Suprapubic skin (tissue), 4 donors: ENCODE data around the gene IL19.

Source experiments
- CTCF ChIP-seq, 2 donors: fragments of 200-600 bp in 1 of 2; fragments of 450-650 bp in 1 of 2; sonication (generic) in 1 of 2; IDR thresholded peaks; one replicate each; pipeline ENCODE4 v1.5.1; 2016 to 2019; ENCODE audit warnings: antibody characterized with exemption in 2 of 2, mild to moderate bottlenecking in 1 of 2, moderate library complexity in 1 of 2
- EP300 ChIP-seq: sonication (generic); formaldehyde crosslinking; IDR thresholded peaks from one replicate; pipeline ENCODE4 v1.6.1; 2017; ENCODE audit warnings: antibody characterized with exemption
- POLR2A ChIP-seq, 2 donors: fragments of 450-650 bp; IDR thresholded peaks; one replicate each; pipeline ENCODE4 v1.6.1; 2017; ENCODE audit warnings: antibody characterized with exemption in 2 of 2, mild to moderate bottlenecking in 2 of 2, moderate library complexity in 2 of 2
- POLR2AphosphoS5 ChIP-seq, 3 donors: sonication (generic); formaldehyde crosslinking; IDR thresholded peaks; one replicate each; pipeline ENCODE4 v1.6.1; 2017; ENCODE audit warnings: antibody characterized with exemption in 3 of 3

GRCh38 chr1:206784471-206784903 is 13.9 kb downstream of the IL19 start:
- TF ChIP-seq CTCF (IDR thresholded peaks at IDR 0.05) (no peak), POLR2A (IDR thresholded peaks at IDR 0.05) (no peak), POLR2AphosphoS5 (IDR thresholded peaks at IDR 0.05) (no peak), EP300 (no peak)
